Measurements from ENCODE around the gene SLC9A9.

Gene SLC9A9

DNA sequence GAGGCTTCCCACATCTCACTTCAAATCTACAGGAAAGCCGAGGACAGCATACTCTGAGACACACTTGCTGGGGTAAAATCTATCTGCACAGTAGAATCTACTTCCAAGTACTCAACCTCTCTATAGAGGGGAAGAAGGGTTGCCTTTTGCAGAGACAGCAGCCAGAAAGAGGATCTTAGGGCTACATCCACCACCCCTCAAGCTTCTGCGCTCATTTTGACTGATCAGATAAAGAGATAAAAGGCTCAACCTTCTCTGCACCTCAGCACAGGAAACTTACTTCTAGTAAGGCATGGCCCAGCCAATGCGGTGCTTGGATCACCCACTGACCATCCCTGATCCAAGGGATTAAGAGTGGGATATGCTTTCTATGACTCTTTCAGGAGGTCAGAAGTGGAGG is 6.9 kb upstream of the SLC9A9 start:
- TF ChIP-seq ZFP3 (CRISPR knock-in tag; IDR thresholded peaks at IDR 0.05) (no peak), ARNTL (CRISPR knock-in tag; IDR thresholded peaks at IDR 0.05; ENCODE audit: borderline replicate concordance, low read depth) (no peak), OSR1 (CRISPR knock-in tag; IDR thresholded peaks at IDR 0.05) (no peak), PPARA (CRISPR knock-in tag; IDR thresholded peaks at IDR 0.05; ENCODE audit: borderline replicate concordance) (no peak), RARB (CRISPR knock-in tag; IDR thresholded peaks at IDR 0.05) (no peak), ZNF565 (CRISPR knock-in tag; conservative IDR thresholded peaks at IDR 0.05; ENCODE audit: low read depth) (no peak)

GRCh38 chr3:143851331-143852017 is 3.2 kb upstream of the SLC9A9 start:
- no peak for ATAC-seq
- TF ChIP-seq TOX (CRISPR knock-in tag; IDR thresholded peaks at IDR 0.05; ENCODE audit: borderline replicate concordance) (no peak), SNAI2 (CRISPR knock-in tag; IDR thresholded peaks at IDR 0.05) (no peak), GLIS3 (CRISPR knock-in tag; IDR thresholded peaks at IDR 0.05) (no peak), ISL1 (CRISPR knock-in tag; IDR thresholded peaks at IDR 0.05) (no peak), ZFP30 (CRISPR knock-in tag; IDR thresholded peaks at IDR 0.05) (no peak), ESRRG (CRISPR knock-in tag; IDR thresholded peaks at IDR 0.05) (no peak), CSDC2 (CRISPR knock-in tag; IDR thresholded peaks at IDR 0.05) (no peak), ZNF8 (CRISPR knock-in tag; IDR thresholded peaks at IDR 0.05) (no peak), PATZ1 (CRISPR knock-in tag; IDR thresholded peaks at IDR 0.05; ENCODE audit: borderline replicate concordance) (no peak), TCF4 (CRISPR knock-in tag; IDR thresholded peaks at IDR 0.05; ENCODE audit: borderline replicate concordance) (no peak), BACH2 (CRISPR knock-in tag; IDR thresholded peaks at IDR 0.05; ENCODE audit: borderline replicate concordance) (no peak), PPARA (CRISPR knock-in tag; IDR thresholded peaks at IDR 0.05; ENCODE audit: borderline replicate concordance) (no peak), ZC3H10 (CRISPR knock-in tag; IDR thresholded peaks at IDR 0.05) (no peak), ZFP3 (CRISPR knock-in tag; IDR thresholded peaks at IDR 0.05) (no peak), ZNF565 (CRISPR knock-in tag; conservative IDR thresholded peaks at IDR 0.05; ENCODE audit: low read depth) (no peak), ZNF70 (CRISPR knock-in tag; IDR thresholded peaks at IDR 0.05) (no peak)
- TF ChIP-seq, protein P1, sequence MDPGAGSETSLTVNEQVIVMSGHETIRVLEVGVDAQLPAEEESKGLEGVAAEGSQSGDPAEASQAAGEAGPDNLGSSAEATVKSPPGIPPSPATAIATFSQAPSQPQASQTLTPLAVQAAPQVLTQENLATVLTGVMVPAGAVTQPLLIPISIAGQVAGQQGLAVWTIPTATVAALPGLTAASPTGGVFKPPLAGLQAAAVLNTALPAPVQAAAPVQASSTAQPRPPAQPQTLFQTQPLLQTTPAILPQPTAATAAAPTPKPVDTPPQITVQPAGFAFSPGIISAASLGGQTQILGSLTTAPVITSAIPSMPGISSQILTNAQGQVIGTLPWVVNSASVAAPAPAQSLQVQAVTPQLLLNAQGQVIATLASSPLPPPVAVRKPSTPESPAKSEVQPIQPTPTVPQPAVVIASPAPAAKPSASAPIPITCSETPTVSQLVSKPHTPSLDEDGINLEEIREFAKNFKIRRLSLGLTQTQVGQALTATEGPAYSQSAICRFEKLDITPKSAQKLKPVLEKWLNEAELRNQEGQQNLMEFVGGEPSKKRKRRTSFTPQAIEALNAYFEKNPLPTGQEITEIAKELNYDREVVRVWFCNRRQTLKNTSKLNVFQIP (CRISPR knock-in tag; IDR thresholded peaks at IDR 0.05; ENCODE audit: borderline replicate concordance, low read depth): no peak
- TF ChIP-seq, protein P2, sequence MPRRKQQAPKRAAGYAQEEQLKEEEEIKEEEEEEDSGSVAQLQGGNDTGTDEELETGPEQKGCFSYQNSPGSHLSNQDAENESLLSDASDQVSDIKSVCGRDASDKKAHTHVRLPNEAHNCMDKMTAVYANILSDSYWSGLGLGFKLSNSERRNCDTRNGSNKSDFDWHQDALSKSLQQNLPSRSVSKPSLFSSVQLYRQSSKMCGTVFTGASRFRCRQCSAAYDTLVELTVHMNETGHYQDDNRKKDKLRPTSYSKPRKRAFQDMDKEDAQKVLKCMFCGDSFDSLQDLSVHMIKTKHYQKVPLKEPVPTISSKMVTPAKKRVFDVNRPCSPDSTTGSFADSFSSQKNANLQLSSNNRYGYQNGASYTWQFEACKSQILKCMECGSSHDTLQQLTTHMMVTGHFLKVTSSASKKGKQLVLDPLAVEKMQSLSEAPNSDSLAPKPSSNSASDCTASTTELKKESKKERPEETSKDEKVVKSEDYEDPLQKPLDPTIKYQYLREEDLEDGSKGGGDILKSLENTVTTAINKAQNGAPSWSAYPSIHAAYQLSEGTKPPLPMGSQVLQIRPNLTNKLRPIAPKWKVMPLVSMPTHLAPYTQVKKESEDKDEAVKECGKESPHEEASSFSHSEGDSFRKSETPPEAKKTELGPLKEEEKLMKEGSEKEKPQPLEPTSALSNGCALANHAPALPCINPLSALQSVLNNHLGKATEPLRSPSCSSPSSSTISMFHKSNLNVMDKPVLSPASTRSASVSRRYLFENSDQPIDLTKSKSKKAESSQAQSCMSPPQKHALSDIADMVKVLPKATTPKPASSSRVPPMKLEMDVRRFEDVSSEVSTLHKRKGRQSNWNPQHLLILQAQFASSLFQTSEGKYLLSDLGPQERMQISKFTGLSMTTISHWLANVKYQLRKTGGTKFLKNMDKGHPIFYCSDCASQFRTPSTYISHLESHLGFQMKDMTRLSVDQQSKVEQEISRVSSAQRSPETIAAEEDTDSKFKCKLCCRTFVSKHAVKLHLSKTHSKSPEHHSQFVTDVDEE (CRISPR knock-in tag; IDR thresholded peaks at IDR 0.05): no peak

More for the DNA sequence above, 6.9 kb upstream of the SLC9A9 start:
- no peak for ATAC-seq

- no peak for ATAC-seq
- TF ChIP-seq OSR1 (CRISPR knock-in tag; IDR thresholded peaks at IDR 0.05) (no peak), CSDC2 (CRISPR knock-in tag; IDR thresholded peaks at IDR 0.05) (no peak), ZC3H10 (CRISPR knock-in tag; IDR thresholded peaks at IDR 0.05) (no peak), BACH2 (CRISPR knock-in tag; IDR thresholded peaks at IDR 0.05; ENCODE audit: borderline replicate concordance) (no peak), ESRRG (CRISPR knock-in tag; IDR thresholded peaks at IDR 0.05) (no peak), GLIS3 (CRISPR knock-in tag; IDR thresholded peaks at IDR 0.05) (no peak), PATZ1 (CRISPR knock-in tag; IDR thresholded peaks at IDR 0.05; ENCODE audit: borderline replicate concordance) (no peak), ZNF8 (CRISPR knock-in tag; IDR thresholded peaks at IDR 0.05) (no peak), ZNF565 (CRISPR knock-in tag; conservative IDR thresholded peaks at IDR 0.05; ENCODE audit: low read depth) (no peak), ARNTL (CRISPR knock-in tag; IDR thresholded peaks at IDR 0.05; ENCODE audit: borderline replicate concordance, low read depth) (no peak), ZFP30 (CRISPR knock-in tag; IDR thresholded peaks at IDR 0.05) (no peak), ISL1 (CRISPR knock-in tag; IDR thresholded peaks at IDR 0.05) (no peak), SNAI2 (CRISPR knock-in tag; IDR thresholded peaks at IDR 0.05) (no peak), RARB (CRISPR knock-in tag; IDR thresholded peaks at IDR 0.05) (no peak), ZNF70 (CRISPR knock-in tag; IDR thresholded peaks at IDR 0.05) (no peak), TOX (CRISPR knock-in tag; IDR thresholded peaks at IDR 0.05; ENCODE audit: borderline replicate concordance) (no peak), PPARA (CRISPR knock-in tag; IDR thresholded peaks at IDR 0.05; ENCODE audit: borderline replicate concordance) (no peak)
- TF ChIP-seq, protein P1 (CRISPR knock-in tag; IDR thresholded peaks at IDR 0.05; ENCODE audit: borderline replicate concordance, low read depth): no peak
Observed at GRCh38 chr3:143850877-143851276, 2.6 kb upstream of the SLC9A9 start.
